ENCODE data around the gene AKR1B15. TPM values are rescaled to one million over a fixed set of nuclear protein-coding genes. Genes with fewer than 3 reads are reported as not detected.

The AKR1B15 gene
- total RNA-seq, 1 experiment from 2014 or later: not detected

DNA sequence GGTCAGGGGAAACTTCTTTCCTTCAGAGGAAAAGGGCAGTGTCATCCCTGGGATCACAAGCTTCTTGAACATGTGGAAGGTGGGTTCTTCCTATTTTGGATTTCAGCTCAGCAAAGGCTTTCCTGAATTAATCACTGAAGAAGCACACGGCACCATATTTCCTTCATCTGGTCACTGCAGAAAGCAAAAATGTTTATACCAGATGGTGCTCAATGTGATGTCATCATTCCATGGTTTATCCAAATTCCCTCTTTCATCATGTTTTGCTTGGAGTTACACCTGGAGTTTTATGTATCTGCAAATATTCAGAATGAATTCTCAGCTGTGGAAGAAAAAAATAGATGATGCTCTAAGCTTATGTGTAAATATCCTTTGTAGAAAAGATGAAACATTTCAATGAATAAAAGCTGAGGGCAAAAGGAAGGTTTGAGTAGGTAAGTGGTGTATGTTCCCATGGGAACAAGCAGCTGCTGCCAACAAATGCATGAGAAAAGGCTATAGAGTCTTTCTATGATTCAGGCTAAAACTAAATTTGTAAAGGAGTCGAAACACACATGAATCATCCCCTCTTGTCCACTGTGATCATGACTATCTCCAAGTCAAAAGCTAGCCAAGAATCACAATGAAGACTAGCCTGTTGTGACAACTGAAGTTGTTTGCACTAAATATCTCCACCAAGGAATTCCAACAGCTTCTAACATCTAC, 70.9 kb downstream of the AKR1B15 start:
- CTCF ChIA-PET: interaction anchor here (1.5 kb wide), 1 partner anchor 188 kb away, joined by 3 read pairs; no protein-coding TSS in a partner anchor
- no peaks in the 10 kb centered on the region for H3K36me3 ChIP-seq (ENCODE audit: control insufficient read depth, insufficient read depth, low read length)
- TF ChIP-seq, protein P1, sequence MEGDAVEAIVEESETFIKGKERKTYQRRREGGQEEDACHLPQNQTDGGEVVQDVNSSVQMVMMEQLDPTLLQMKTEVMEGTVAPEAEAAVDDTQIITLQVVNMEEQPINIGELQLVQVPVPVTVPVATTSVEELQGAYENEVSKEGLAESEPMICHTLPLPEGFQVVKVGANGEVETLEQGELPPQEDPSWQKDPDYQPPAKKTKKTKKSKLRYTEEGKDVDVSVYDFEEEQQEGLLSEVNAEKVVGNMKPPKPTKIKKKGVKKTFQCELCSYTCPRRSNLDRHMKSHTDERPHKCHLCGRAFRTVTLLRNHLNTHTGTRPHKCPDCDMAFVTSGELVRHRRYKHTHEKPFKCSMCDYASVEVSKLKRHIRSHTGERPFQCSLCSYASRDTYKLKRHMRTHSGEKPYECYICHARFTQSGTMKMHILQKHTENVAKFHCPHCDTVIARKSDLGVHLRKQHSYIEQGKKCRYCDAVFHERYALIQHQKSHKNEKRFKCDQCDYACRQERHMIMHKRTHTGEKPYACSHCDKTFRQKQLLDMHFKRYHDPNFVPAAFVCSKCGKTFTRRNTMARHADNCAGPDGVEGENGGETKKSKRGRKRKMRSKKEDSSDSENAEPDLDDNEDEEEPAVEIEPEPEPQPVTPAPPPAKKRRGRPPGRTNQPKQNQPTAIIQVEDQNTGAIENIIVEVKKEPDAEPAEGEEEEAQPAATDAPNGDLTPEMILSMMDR (IDR thresholded peaks at IDR 0.05; ENCODE audit: insufficient read depth in 1 of 2, low read depth in 1 of 2, low read length in 1 of 2, severe bottlenecking in 1 of 2, unreplicated experiment in 1 of 2): no peak
- DNase-seq: no peak
- H3K9me3 Mint-ChIP-seq (ENCODE audit: unreplicated experiment): peaks cover 10% of the 10 kb centered on the region
- H3K9me3 ChIP-seq: no peaks in the 10 kb centered on the region
- POLR2A ChIA-PET: no interaction called here
- H3K4me1 ChIP-seq: no peaks in the 10 kb centered on the region
- no TSS peak for BruUV-seq (replicated peaks)
- H3K36me3 Mint-ChIP-seq (ENCODE audit: insufficient read depth, unreplicated experiment): no peaks in the 10 kb centered on the region
- no peak overlapping the region for H3K4me3 Mint-ChIP-seq (ENCODE audit: unreplicated experiment)
- peaks cover 2% of the 10 kb centered on the region for H3K27me3 ChIP-seq (replicated peaks; ENCODE audit: control insufficient read depth, insufficient read depth, low read length)
- no peak overlapping the region for H3K27ac Mint-ChIP-seq (ENCODE audit: unreplicated experiment)
- peaks cover 22% of the 10 kb centered on the region for H3K27me3 Mint-ChIP-seq (ENCODE audit: insufficient read depth, unreplicated experiment)
- H3K4me3 ChIP-seq (ENCODE audit: low read depth, low read length): no peak overlapping the region
- intact Hi-C loops (cut with micrococcal nuclease; ENCODE audit: unreplicated experiment): no loop called here
- H3K4me1 Mint-ChIP-seq (ENCODE audit: low read depth, unreplicated experiment): no peaks in the 10 kb centered on the region

- Histone ChIP-seq H3K36me3 (ENCODE audit: control insufficient read depth, insufficient read depth, low read length) (no peaks in the 10 kb centered on the region), H3K4me3 (ENCODE audit: low read depth, low read length) (no peak overlapping the region), H3K4me1 (no peaks in the 10 kb centered on the region), H3K27me3 (replicated peaks; ENCODE audit: control insufficient read depth, insufficient read depth, low read length) (no peaks in the 10 kb centered on the region; the same call in 1 of the 2 replicates), H3K9me3 (no peaks in the 10 kb centered on the region)
- Mint-ChIP-seq H3K4me1 (ENCODE audit: low read depth, unreplicated experiment) (no peaks in the 10 kb centered on the region), H3K27ac (ENCODE audit: unreplicated experiment) (no peak overlapping the region), H3K27me3 (ENCODE audit: insufficient read depth, unreplicated experiment) (peaks cover 22% of the 10 kb centered on the region), H3K4me3 (ENCODE audit: unreplicated experiment) (no peak overlapping the region), H3K36me3 (ENCODE audit: insufficient read depth, unreplicated experiment) (no peaks in the 10 kb centered on the region), H3K9me3 (ENCODE audit: unreplicated experiment) (no peaks in the 10 kb centered on the region)
- ChIA-PET CTCF (no interaction called here), POLR2A (no interaction called here)
- intact Hi-C loops (cut with micrococcal nuclease; ENCODE audit: unreplicated experiment): no loop called here
- TF ChIP-seq, protein P1 (IDR thresholded peaks at IDR 0.05; ENCODE audit: insufficient read depth in 1 of 2, low read depth in 1 of 2, low read length in 1 of 2, severe bottlenecking in 1 of 2, unreplicated experiment in 1 of 2): no peak
- no peak for DNase-seq
- no TSS peak for BruUV-seq (replicated peaks)
Measured at GRCh38 chr7:134622303-134622995, 73.5 kb downstream of the AKR1B15 start.

GRCh38 chr7:134623193-134623592, 74.3 kb downstream of the AKR1B15 start:
- Mint-ChIP-seq H3K4me1 (ENCODE audit: low read depth, unreplicated experiment) (no peaks in the 10 kb centered on the region), H3K36me3 (ENCODE audit: insufficient read depth, unreplicated experiment) (no peaks in the 10 kb centered on the region), H3K9me3 (ENCODE audit: unreplicated experiment) (no peaks in the 10 kb centered on the region), H3K27me3 (ENCODE audit: insufficient read depth, unreplicated experiment) (peaks cover 22% of the 10 kb centered on the region), H3K4me3 (ENCODE audit: unreplicated experiment) (no peak overlapping the region), H3K27ac (ENCODE audit: unreplicated experiment) (no peak overlapping the region)
- H3K9me3 ChIP-seq: no peaks in the 10 kb centered on the region
- H3K4me1 ChIP-seq: no peaks in the 10 kb centered on the region
- TF ChIP-seq, protein P1 (IDR thresholded peaks at IDR 0.05; ENCODE audit: insufficient read depth in 1 of 2, low read depth in 1 of 2, low read length in 1 of 2, severe bottlenecking in 1 of 2, unreplicated experiment in 1 of 2): no peak
- intact Hi-C loops (cut with micrococcal nuclease; ENCODE audit: unreplicated experiment): no loop called here
- BruUV-seq (replicated peaks): no TSS peak
- CTCF ChIA-PET: no interaction called here
- no peaks in the 10 kb centered on the region for H3K36me3 ChIP-seq (ENCODE audit: control insufficient read depth, insufficient read depth, low read length)
- no peak for DNase-seq
- H3K27me3 ChIP-seq (replicated peaks; ENCODE audit: control insufficient read depth, insufficient read depth, low read length): no peaks in the 10 kb centered on the region; the same call in 1 of the 2 replicates
- H3K4me3 ChIP-seq (ENCODE audit: low read depth, low read length): no peak overlapping the region
- POLR2A ChIA-PET: no interaction called here

All from Caco-2 (cell line).